Progenitor cell of endocrine pancreas (in vitro differentiated cells): ENCODE data around the gene PANX3. TPM values are rescaled to one million over a fixed set of nuclear protein-coding genes. Genes with fewer than 3 reads are reported as not detected.

Source experiments
- DNase-seq: peaks from one replicate; pipeline ENCODE4 v3.0.0; 2021; ENCODE audit warnings: low spot score; ENCODE audit not compliant: unreplicated experiment
- H3K27ac Mint-ChIP-seq: 2 replicates; pipeline ENCODE4 v1.8.0; 2021; ENCODE audit warnings: mild to moderate bottlenecking, moderate library complexity, mixed read lengths
- H3K27me3 Mint-ChIP-seq: 2 replicates; pipeline ENCODE4 v1.8.0; 2021; ENCODE audit warnings: mixed read lengths
- H3K36me3 Mint-ChIP-seq: 2 replicates; pipeline ENCODE4 v1.8.0; 2022; ENCODE audit warnings: mixed read lengths; ENCODE audit not compliant: insufficient read depth
- H3K4me1 Mint-ChIP-seq: 2 replicates; pipeline ENCODE4 v1.8.0; 2021; ENCODE audit warnings: low read depth, mixed read lengths
- H3K4me3 Mint-ChIP-seq: 2 replicates; pipeline ENCODE4 v1.8.0; 2021; ENCODE audit warnings: low read depth, mild to moderate bottlenecking, moderate library complexity, mixed read lengths
- H3K9me3 Mint-ChIP-seq: 2 replicates; pipeline ENCODE4 v1.8.0; 2021; ENCODE audit warnings: low read depth, mixed read lengths
- total RNA-seq: library from RNA; stranded (reverse); gene quantifications from 2 replicates; pipeline ENCODE4 v1.2.1, GENCODE V29; 2021
- TF ChIP-seq, protein P1 (sequence below): fragments of 200-600 bp; sonication (generic); IDR thresholded peaks from one replicate; pipeline ENCODE4 v1.5.0; 2021; ENCODE audit warnings: antibody characterized with exemption, mild to moderate bottlenecking; ENCODE audit not compliant: unreplicated experiment

The PANX3 gene
- total RNA-seq, 1 donor from 2014 or later, result not detected

DNA sequence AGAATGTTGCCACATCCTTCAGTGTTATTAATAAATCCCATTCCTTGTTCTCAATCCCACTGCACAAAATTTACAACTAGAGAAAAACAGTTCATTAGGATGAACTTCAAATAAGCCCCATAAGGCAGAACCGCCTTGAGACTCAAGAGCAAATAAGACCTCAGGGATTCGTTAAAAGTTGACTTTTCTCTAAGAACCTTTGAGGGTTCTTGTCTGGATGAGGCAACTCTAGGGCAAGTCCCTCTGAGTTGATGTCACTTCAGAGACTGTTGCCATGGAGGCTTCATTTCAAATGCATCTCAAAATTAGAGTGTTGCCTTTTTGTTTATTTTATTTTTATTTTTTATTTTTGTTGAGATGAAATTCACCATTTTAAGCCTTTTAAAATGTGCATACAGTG is 19.8 kb upstream of the PANX3 start:
- Mint-ChIP-seq H3K4me1 (no peaks in the 10 kb centered on the region), H3K27me3 (peaks cover 3% of the 10 kb centered on the region), H3K27ac (no peak overlapping the region), H3K9me3 (no peaks in the 10 kb centered on the region), H3K36me3 (no peaks in the 10 kb centered on the region), H3K4me3 (no peak overlapping the region)
- TF ChIP-seq, protein P1, sequence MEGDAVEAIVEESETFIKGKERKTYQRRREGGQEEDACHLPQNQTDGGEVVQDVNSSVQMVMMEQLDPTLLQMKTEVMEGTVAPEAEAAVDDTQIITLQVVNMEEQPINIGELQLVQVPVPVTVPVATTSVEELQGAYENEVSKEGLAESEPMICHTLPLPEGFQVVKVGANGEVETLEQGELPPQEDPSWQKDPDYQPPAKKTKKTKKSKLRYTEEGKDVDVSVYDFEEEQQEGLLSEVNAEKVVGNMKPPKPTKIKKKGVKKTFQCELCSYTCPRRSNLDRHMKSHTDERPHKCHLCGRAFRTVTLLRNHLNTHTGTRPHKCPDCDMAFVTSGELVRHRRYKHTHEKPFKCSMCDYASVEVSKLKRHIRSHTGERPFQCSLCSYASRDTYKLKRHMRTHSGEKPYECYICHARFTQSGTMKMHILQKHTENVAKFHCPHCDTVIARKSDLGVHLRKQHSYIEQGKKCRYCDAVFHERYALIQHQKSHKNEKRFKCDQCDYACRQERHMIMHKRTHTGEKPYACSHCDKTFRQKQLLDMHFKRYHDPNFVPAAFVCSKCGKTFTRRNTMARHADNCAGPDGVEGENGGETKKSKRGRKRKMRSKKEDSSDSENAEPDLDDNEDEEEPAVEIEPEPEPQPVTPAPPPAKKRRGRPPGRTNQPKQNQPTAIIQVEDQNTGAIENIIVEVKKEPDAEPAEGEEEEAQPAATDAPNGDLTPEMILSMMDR, result no peak
- no peak for DNase-seq

DNA sequence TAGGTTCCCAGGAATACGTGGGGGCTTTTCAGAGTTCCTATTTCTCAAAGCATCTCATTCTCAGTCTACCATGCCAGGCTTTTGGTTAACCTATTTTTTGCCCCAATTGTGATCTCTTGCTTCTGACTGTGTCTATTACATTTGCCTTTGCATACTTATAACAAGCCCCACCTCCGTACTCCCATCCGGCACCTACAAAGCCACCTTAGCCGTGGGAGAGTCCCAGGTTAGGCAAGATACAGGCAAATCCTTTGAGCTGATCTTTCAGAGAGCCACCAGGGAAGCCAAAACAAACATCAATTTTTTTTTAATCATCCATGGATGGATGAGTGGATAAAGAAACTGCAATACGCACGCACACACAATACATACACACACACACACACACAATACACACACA is 18.6 kb upstream of the PANX3 start:
- TF ChIP-seq, protein P1, result no peak

DNA sequence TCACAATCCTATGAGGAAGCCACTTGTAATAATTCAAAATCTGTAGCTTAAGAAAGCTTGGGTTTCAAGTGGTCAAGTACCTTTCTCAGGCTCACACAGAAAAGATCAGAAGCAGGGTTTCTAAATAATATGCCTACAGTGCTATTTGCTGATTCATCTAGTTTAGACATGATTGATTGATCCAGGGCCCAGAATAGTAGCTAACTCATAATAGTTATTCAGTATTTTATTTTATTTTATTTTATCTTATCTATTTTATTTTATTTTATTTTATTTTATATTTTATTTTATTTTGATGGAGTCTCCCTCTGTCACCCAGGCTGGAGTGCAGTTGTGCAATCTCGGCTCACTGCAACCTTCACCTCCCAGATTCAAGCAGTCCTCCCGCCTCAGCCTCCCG is 15.9 kb upstream of the PANX3 start:
- Mint-ChIP-seq H3K9me3 (no peaks in the 10 kb centered on the region), H3K4me3 (no peak overlapping the region), H3K36me3 (no peaks in the 10 kb centered on the region), H3K27me3 (peaks cover 8% of the 10 kb centered on the region), H3K27ac (no peak overlapping the region), H3K4me1 (no peaks in the 10 kb centered on the region)
- TF ChIP-seq, protein P1, result no peak
- no peak for DNase-seq

More for the DNA sequence above, 18.6 kb upstream of the PANX3 start:
- H3K4me1 Mint-ChIP-seq, result no peaks in the 10 kb centered on the region
- no peak for DNase-seq
- no peaks in the 10 kb centered on the region for H3K36me3 Mint-ChIP-seq
- H3K27ac Mint-ChIP-seq, result no peak overlapping the region
- no peak overlapping the region for H3K4me3 Mint-ChIP-seq
- peaks cover 8% of the 10 kb centered on the region for H3K27me3 Mint-ChIP-seq
- H3K9me3 Mint-ChIP-seq, result no peaks in the 10 kb centered on the region

DNA sequence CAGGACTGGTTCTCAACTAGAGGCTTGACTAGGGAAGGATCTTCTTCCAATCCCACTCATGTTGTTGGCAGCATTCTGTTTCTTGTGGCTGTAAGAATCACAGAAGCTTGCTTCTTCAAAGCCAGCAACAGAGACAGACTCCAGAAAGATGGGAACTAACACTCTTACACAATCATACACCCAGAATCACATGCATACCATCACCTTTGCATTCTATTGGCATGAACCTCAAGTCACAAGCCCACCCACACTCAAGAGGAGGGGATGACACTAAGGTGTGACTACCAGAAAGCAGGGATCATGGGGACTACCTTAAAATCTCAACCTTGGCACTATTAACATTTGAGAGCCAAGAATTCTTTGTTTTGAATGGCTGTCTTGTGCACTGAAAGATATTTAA is 13.6 kb upstream of the PANX3 start:
- Mint-ChIP-seq H3K9me3 (no peaks in the 10 kb centered on the region), H3K27me3 (peaks cover 11% of the 10 kb centered on the region), H3K4me3 (no peak overlapping the region), H3K4me1 (no peaks in the 10 kb centered on the region), H3K36me3 (no peaks in the 10 kb centered on the region), H3K27ac (no peak overlapping the region)
- no peak for DNase-seq
- TF ChIP-seq, protein P1, result no peak

DNA sequence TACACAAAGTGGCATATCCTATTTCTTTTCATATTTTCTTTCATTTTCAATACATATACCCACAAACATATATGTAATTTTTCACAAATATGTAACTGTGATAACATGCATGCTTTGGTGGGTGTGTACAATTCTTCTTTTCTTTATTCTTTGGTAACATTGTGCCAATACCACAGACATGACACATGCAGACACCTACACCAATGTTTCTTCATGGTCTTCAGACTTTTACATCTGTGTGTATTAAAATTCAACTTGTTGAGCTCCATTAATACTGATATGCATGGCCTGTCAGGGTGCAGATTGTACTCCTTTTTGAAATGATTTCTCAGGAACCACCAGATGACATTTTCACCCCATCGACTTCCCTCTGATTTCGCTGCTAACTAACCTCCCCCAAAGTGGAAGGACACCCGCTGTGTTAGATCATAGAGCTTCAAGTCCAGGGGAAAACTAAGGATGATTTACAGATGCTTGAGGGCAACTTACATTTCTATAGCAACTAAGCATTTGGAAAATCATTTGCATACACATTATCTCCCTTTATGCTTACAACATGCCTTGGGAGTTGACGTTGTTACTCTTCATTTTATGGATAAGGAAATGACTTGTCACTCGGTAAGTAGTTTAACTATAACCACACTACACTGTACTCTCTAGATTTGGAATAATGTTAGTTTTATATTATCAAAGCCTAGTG is 10.5 kb upstream of the PANX3 start:
- peaks cover 10% of the 10 kb centered on the region for H3K27me3 Mint-ChIP-seq
- H3K4me1 Mint-ChIP-seq, result no peaks in the 10 kb centered on the region
- H3K27ac Mint-ChIP-seq, result no peak overlapping the region
- TF ChIP-seq, protein P1, result no peak
- no peak overlapping the region for H3K4me3 Mint-ChIP-seq
- no peaks in the 10 kb centered on the region for H3K9me3 Mint-ChIP-seq
- DNase-seq, result no peak
- no peaks in the 10 kb centered on the region for H3K36me3 Mint-ChIP-seq
